ENCODE measurements around the gene OTOGL.

Gene OTOGL

DNA sequence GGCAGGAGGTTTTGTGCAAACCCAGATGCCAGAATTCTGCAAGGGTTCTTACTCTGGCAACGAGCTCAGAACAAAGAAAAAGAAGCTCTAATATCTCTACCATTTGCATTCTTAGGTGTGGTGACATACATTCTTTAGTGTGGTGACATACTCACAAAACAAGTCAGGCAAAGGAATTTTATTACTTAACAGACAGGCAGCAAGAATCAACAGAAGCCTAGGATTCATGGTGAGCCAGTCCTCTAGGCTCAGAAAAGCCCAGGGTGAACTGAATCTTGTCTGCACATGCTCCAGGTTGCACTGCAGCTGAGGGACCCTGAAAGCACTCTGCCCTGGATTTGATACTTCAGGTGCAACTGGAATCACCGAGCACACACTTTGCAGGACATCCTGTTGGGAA is 222.3 kb downstream of the OTOGL start:
- H3K27ac ChIP-seq (ENCODE audit: extremely low read depth, low read depth, low read length): no peak overlapping the region
- ChIA-PET CTCF (no interaction called here), POLR2A (no interaction called here)
- H3K36me3 ChIP-seq (ENCODE audit: control insufficient read depth in 2 of 2, insufficient read depth in 1 of 2, low read length in 2 of 2): no peaks in the 10 kb centered on the region
- no peaks in the 10 kb centered on the region for H3K9me3 ChIP-seq (ENCODE audit: control insufficient read depth, insufficient read depth, low read depth, low read length)
- TF ChIP-seq ZNF10 (tag by site-specific recombination; IDR thresholded peaks at IDR 0.05): no peak
- TF ChIP-seq, protein P1, sequence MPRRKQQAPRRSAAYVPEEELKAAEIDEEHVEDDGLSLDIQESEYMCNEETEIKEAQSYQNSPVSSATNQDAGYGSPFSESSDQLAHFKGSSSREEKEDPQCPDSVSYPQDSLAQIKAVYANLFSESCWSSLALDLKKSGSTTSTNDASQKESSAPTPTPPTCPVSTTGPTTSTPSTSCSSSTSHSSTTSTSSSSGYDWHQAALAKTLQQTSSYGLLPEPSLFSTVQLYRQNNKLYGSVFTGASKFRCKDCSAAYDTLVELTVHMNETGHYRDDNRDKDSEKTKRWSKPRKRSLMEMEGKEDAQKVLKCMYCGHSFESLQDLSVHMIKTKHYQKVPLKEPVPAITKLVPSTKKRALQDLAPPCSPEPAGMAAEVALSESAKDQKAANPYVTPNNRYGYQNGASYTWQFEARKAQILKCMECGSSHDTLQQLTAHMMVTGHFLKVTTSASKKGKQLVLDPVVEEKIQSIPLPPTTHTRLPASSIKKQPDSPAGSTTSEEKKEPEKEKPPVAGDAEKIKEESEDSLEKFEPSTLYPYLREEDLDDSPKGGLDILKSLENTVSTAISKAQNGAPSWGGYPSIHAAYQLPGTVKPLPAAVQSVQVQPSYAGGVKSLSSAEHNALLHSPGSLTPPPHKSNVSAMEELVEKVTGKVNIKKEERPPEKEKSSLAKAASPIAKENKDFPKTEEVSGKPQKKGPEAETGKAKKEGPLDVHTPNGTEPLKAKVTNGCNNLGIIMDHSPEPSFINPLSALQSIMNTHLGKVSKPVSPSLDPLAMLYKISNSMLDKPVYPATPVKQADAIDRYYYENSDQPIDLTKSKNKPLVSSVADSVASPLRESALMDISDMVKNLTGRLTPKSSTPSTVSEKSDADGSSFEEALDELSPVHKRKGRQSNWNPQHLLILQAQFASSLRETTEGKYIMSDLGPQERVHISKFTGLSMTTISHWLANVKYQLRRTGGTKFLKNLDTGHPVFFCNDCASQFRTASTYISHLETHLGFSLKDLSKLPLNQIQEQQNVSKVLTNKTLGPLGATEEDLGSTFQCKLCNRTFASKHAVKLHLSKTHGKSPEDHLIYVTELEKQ (tag by site-specific recombination; IDR thresholded peaks at IDR 0.05; ENCODE audit: borderline replicate concordance): no peak
- TF ChIP-seq ZNF707 (tag by site-specific recombination; IDR thresholded peaks at IDR 0.05): no peak
- TF ChIP-seq, protein P2, sequence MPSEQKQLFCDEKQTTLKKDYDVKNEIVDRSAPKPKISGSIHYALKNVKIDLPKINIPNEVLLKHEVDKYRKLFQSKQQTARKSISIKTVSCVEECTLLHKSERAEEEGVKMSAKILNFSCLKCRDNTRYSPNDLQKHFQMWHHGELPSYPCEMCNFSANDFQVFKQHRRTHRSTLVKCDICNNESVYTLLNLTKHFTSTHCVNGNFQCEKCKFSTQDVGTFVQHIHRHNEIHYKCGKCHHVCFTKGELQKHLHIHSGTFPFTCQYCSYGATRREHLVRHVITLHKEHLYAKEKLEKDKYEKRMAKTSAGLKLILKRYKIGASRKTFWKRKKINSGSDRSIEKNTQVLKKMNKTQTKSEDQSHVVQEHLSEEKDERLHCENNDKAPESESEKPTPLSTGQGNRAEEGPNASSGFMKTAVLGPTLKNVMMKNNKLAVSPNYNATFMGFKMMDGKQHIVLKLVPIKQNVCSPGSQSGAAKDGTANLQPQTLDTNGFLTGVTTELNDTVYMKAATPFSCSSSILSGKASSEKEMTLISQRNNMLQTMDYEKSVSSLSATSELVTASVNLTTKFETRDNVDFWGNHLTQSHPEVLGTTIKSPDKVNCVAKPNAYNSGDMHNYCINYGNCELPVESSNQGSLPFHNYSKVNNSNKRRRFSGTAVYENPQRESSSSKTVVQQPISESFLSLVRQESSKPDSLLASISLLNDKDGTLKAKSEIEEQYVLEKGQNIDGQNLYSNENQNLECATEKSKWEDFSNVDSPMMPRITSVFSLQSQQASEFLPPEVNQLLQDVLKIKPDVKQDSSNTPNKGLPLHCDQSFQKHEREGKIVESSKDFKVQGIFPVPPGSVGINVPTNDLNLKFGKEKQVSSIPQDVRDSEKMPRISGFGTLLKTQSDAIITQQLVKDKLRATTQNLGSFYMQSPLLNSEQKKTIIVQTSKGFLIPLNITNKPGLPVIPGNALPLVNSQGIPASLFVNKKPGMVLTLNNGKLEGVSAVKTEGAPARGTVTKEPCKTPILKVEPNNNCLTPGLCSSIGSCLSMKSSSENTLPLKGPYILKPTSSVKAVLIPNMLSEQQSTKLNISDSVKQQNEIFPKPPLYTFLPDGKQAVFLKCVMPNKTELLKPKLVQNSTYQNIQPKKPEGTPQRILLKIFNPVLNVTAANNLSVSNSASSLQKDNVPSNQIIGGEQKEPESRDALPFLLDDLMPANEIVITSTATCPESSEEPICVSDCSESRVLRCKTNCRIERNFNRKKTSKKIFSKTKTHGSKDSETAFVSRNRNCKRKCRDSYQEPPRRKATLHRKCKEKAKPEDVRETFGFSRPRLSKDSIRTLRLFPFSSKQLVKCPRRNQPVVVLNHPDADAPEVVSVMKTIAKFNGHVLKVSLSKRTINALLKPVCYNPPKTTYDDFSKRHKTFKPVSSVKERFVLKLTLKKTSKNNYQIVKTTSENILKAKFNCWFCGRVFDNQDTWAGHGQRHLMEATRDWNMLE (tag by site-specific recombination; conservative IDR thresholded peaks at IDR 0.05; ENCODE audit: low read depth): no peak
- no peak for TF ChIP-seq ZNF596 (tag by site-specific recombination; IDR thresholded peaks at IDR 0.05)
- no peak for TF ChIP-seq KLF8 (tag by site-specific recombination; IDR thresholded peaks at IDR 0.05)
- no peak for TF ChIP-seq ZNF239 (tag by site-specific recombination; IDR thresholded peaks at IDR 0.05)
- TF ChIP-seq, protein P3, sequence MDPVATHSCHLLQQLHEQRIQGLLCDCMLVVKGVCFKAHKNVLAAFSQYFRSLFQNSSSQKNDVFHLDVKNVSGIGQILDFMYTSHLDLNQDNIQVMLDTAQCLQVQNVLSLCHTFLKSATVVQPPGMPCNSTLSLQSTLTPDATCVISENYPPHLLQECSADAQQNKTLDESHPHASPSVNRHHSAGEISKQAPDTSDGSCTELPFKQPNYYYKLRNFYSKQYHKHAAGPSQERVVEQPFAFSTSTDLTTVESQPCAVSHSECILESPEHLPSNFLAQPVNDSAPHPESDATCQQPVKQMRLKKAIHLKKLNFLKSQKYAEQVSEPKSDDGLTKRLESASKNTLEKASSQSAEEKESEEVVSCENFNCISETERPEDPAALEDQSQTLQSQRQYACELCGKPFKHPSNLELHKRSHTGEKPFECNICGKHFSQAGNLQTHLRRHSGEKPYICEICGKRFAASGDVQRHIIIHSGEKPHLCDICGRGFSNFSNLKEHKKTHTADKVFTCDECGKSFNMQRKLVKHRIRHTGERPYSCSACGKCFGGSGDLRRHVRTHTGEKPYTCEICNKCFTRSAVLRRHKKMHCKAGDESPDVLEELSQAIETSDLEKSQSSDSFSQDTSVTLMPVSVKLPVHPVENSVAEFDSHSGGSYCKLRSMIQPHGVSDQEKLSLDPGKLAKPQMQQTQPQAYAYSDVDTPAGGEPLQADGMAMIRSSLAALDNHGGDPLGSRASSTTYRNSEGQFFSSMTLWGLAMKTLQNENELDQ (tag by site-specific recombination; IDR thresholded peaks at IDR 0.05; ENCODE audit: low read depth): no peak
- TF ChIP-seq ZNF768 (tag by site-specific recombination; IDR thresholded peaks at IDR 0.05): no peak
- TF ChIP-seq, protein P4, sequence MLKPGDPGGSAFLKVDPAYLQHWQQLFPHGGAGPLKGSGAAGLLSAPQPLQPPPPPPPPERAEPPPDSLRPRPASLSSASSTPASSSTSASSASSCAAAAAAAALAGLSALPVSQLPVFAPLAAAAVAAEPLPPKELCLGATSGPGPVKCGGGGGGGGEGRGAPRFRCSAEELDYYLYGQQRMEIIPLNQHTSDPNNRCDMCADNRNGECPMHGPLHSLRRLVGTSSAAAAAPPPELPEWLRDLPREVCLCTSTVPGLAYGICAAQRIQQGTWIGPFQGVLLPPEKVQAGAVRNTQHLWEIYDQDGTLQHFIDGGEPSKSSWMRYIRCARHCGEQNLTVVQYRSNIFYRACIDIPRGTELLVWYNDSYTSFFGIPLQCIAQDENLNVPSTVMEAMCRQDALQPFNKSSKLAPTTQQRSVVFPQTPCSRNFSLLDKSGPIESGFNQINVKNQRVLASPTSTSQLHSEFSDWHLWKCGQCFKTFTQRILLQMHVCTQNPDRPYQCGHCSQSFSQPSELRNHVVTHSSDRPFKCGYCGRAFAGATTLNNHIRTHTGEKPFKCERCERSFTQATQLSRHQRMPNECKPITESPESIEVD (tag by site-specific recombination; IDR thresholded peaks at IDR 0.05): no peak
- no peak for TF ChIP-seq ZNF529 (tag by site-specific recombination; IDR thresholded peaks at IDR 0.05; ENCODE audit: insufficient replicate concordance)
- no peak for TF ChIP-seq YY1 (tag by site-specific recombination; IDR thresholded peaks at IDR 0.05)
- TF ChIP-seq, protein P5, sequence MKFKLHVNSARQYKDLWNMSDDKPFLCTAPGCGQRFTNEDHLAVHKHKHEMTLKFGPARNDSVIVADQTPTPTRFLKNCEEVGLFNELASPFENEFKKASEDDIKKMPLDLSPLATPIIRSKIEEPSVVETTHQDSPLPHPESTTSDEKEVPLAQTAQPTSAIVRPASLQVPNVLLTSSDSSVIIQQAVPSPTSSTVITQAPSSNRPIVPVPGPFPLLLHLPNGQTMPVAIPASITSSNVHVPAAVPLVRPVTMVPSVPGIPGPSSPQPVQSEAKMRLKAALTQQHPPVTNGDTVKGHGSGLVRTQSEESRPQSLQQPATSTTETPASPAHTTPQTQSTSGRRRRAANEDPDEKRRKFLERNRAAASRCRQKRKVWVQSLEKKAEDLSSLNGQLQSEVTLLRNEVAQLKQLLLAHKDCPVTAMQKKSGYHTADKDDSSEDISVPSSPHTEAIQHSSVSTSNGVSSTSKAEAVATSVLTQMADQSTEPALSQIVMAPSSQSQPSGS (tag by site-specific recombination; IDR thresholded peaks at IDR 0.05; ENCODE audit: low read depth): no peak
- TF ChIP-seq, protein P6, sequence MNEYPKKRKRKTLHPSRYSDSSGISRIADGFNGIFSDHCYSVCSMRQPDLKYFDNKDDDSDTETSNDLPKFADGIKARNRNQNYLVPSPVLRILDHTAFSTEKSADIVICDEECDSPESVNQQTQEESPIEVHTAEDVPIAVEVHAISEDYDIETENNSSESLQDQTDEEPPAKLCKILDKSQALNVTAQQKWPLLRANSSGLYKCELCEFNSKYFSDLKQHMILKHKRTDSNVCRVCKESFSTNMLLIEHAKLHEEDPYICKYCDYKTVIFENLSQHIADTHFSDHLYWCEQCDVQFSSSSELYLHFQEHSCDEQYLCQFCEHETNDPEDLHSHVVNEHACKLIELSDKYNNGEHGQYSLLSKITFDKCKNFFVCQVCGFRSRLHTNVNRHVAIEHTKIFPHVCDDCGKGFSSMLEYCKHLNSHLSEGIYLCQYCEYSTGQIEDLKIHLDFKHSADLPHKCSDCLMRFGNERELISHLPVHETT (tag by site-specific recombination; IDR thresholded peaks at IDR 0.05): no peak
- TF ChIP-seq ZNF138 (tag by site-specific recombination; IDR thresholded peaks at IDR 0.05; ENCODE audit: borderline replicate concordance): no peak
- TF ChIP-seq ZNF19 (tag by site-specific recombination; IDR thresholded peaks at IDR 0.05; ENCODE audit: low read depth): no peak
- TF ChIP-seq ZNF214 (tag by site-specific recombination; IDR thresholded peaks at IDR 0.05; ENCODE audit: borderline replicate concordance): no peak
- H3K4me3 ChIP-seq (ENCODE audit: low read depth, low read length): no peak overlapping the region
- no peaks in the 10 kb centered on the region for H3K4me1 ChIP-seq (ENCODE audit: control insufficient read depth, insufficient read depth, low read length)
